ENCODE measurements around the gene TUT4. TPM values are rescaled to one million over a fixed set of nuclear protein-coding genes. Genes with fewer than 3 reads are reported as not detected.

TUT4 gene
- total and polyA plus RNA-seq, 2 donors (not counting 1 experiment from before 2014, with no cell fraction given), result 29.3 to 37.5 TPM

- peaks cover 10% of the 10 kb centered on the region for H3K79me2 ChIP-seq (ENCODE audit: control insufficient read depth, insufficient read depth, low read length)
- TF ChIP-seq EZH2 (IDR thresholded peaks at IDR 0.05; ENCODE audit: low read length, missing control alignments), result no peak
- H3K27me3 ChIP-seq (ENCODE audit: control insufficient read depth, insufficient read depth, low read length), result no peaks in the 10 kb centered on the region
- H4K20me1 ChIP-seq (ENCODE audit: control insufficient read depth, extremely low read depth, insufficient read depth, low read length), result no peaks in the 10 kb centered on the region
- H3K4me3 ChIP-seq (replicated peaks in 1 of 4; ENCODE audit: control extremely low read depth in 1 of 4, insufficient read depth in 1 of 4, low read depth in 3 of 4, low read length in 4 of 4), result no peak overlapping the region
- no peak overlapping the region for H2AFZ ChIP-seq (ENCODE audit: low read length)
- H3K4me2 ChIP-seq (ENCODE audit: extremely low read depth, insufficient read depth, low read length), result no peak overlapping the region
- no peak for DNase-seq (ENCODE audit: low read depth in 2 of 2)
- no peaks in the 10 kb centered on the region for H3K36me3 ChIP-seq (ENCODE audit: control insufficient read depth, insufficient read depth, low read length)
- H3K9me3 ChIP-seq (ENCODE audit: control insufficient read depth, insufficient read depth, low read depth, low read length), result no peaks in the 10 kb centered on the region
- no peak overlapping the region for H3K9ac ChIP-seq (ENCODE audit: insufficient read depth, low read length)
- no peak overlapping the region for H3K27ac ChIP-seq (ENCODE audit: insufficient read depth, low read length)
- no peaks in the 10 kb centered on the region for H3K4me1 ChIP-seq (ENCODE audit: control insufficient read depth, extremely low read depth, insufficient read depth, low read length)
Measured at GRCh38 chr1:52399629-52400028, 153.3 kb downstream of the TUT4 start.

- TF ChIP-seq EZH2 (IDR thresholded peaks at IDR 0.05; ENCODE audit: low read length, missing control alignments), result no peak
- no peak for TF ChIP-seq CTCF (conservative IDR thresholded peaks at IDR 0.05 in 1 of 2, IDR thresholded peaks at IDR 0.05 in 1 of 2; ENCODE audit: low read depth in 1 of 2, low read length in 2 of 2)
- Histone ChIP-seq H3K36me3 (ENCODE audit: control insufficient read depth, insufficient read depth, low read length) (peaks cover 3% of the 10 kb centered on the region), H3K9me3 (ENCODE audit: control insufficient read depth, insufficient read depth, low read depth, low read length) (no peaks in the 10 kb centered on the region), H3K27ac (ENCODE audit: insufficient read depth, low read length) (no peak overlapping the region), H3K4me1 (ENCODE audit: control insufficient read depth, extremely low read depth, insufficient read depth, low read length) (no peaks in the 10 kb centered on the region), H3K4me2 (ENCODE audit: extremely low read depth, insufficient read depth, low read length) (no peak overlapping the region), H3K27me3 (ENCODE audit: control insufficient read depth, insufficient read depth, low read length) (no peaks in the 10 kb centered on the region), H2AFZ (ENCODE audit: low read length) (no peak overlapping the region), H3K79me2 (ENCODE audit: control insufficient read depth, insufficient read depth, low read length) (no peaks in the 10 kb centered on the region), H3K4me3 (replicated peaks in 1 of 4; ENCODE audit: control extremely low read depth in 1 of 4, insufficient read depth in 1 of 4, low read depth in 3 of 4, low read length in 4 of 4) (no peak overlapping the region), H3K9ac (ENCODE audit: insufficient read depth, low read length) (no peak overlapping the region), H4K20me1 (ENCODE audit: control insufficient read depth, extremely low read depth, insufficient read depth, low read length) (no peaks in the 10 kb centered on the region)
- no peak for DNase-seq (ENCODE audit: low read depth in 2 of 2)
Measured at GRCh38 chr1:52393174-52393573, 159.7 kb downstream of the TUT4 start.

- no peak for DNase-seq (ENCODE audit: low read depth in 2 of 2)
- H3K4me2 ChIP-seq (ENCODE audit: extremely low read depth, insufficient read depth, low read length), result no peak overlapping the region
- no peaks in the 10 kb centered on the region for H3K9me3 ChIP-seq (ENCODE audit: control insufficient read depth, insufficient read depth, low read depth, low read length)
Measured at GRCh38 chr1:52386458-52386857, 166.4 kb downstream of the TUT4 start.

More at GRCh38 chr1:52386458-52386857, 166.4 kb downstream of the TUT4 start:
- H3K27ac ChIP-seq (ENCODE audit: insufficient read depth, low read length), result no peak overlapping the region
- H4K20me1 ChIP-seq (ENCODE audit: control insufficient read depth, extremely low read depth, insufficient read depth, low read length), result no peaks in the 10 kb centered on the region
- H3K4me3 ChIP-seq (replicated peaks in 1 of 4; ENCODE audit: control extremely low read depth in 1 of 4, insufficient read depth in 1 of 4, low read depth in 3 of 4, low read length in 4 of 4), result no peak overlapping the region
- no peak for TF ChIP-seq CTCF (conservative IDR thresholded peaks at IDR 0.05 in 1 of 2, IDR thresholded peaks at IDR 0.05 in 1 of 2; ENCODE audit: low read depth in 1 of 2, low read length in 2 of 2)
- TF ChIP-seq EZH2 (IDR thresholded peaks at IDR 0.05; ENCODE audit: low read length, missing control alignments), result no peak
- H3K27me3 ChIP-seq (ENCODE audit: control insufficient read depth, insufficient read depth, low read length), result no peaks in the 10 kb centered on the region
- H3K4me1 ChIP-seq (ENCODE audit: control insufficient read depth, extremely low read depth, insufficient read depth, low read length), result no peaks in the 10 kb centered on the region
- H2AFZ ChIP-seq (ENCODE audit: low read length), result no peak overlapping the region
- no peaks in the 10 kb centered on the region for H3K79me2 ChIP-seq (ENCODE audit: control insufficient read depth, insufficient read depth, low read length)
- no peak overlapping the region for H3K9ac ChIP-seq (ENCODE audit: insufficient read depth, low read length)
- peaks cover 4% of the 10 kb centered on the region for H3K36me3 ChIP-seq (ENCODE audit: control insufficient read depth, insufficient read depth, low read length)
